ENCODE results near the gene PRKCSH. TPM values are rescaled to one million over a fixed set of nuclear protein-coding genes. Genes with fewer than 3 reads are reported as not detected.
"Not testable (repeated sequence)": the region's sequence is repeated elsewhere in the genome, so short reads cannot be mapped to it uniquely, and the experiment has no call there.

PRKCSH gene
- total RNA-seq, 1 experiment from 2014 or later = 110 TPM

DNA sequence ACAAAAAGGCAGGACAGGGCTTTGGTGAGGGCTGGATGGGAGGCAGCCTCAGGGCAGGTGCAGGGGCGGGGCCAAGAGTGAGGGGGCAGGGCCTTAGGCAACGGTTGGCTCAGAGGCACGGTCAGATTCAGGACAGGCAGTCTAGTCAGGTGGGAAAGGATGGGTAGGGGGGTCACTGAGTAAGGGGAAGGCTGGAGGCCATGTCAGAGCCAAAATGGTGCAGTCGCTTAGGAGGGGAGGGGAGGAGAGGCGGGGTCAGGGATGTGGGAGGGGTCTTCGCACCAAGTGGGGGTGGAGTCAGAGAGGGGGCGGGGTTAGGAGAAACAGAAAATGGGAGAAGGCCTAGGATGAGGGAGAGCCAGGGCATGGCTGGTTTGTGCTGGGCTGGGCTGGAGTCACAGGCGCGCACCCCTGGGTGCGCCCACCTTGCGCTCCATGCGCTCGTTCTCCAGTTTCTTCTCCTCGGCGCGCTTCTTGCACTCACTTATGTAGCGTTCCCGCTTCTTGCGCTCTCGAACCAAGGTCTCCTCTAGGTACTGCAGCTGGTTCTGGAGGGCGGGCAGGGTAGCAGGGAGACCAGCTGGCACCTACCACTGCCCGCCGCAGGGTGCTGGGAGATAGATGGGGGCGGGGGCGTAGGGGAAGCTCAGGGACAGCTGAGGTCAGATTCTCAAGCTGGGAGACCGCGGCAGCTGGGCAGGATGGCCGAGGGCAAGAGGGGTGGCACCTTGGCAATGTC lies 9.5 kb upstream of the PRKCSH start:
- Histone ChIP-seq H3K27me3 (replicated peaks) (peaks cover 29% of the 10 kb centered on the region), H3K9me3 (replicated peaks) (0 out of 2 replicates have a peak, but pooled peaks cover 3% of the 10 kb centered on the region), H3K4me3 (no peak overlapping the region), H3K4me1 (replicated peaks) (peaks cover 6% of the 10 kb centered on the region; the same call in 1 of the 2 replicates), H3K27ac (no peak overlapping the region), H3K36me3 (no peaks in the 10 kb centered on the region)
- no peak for DNase-seq (ENCODE audit: low read depth in 1 of 2, low spot score in 2 of 2)

DNA sequence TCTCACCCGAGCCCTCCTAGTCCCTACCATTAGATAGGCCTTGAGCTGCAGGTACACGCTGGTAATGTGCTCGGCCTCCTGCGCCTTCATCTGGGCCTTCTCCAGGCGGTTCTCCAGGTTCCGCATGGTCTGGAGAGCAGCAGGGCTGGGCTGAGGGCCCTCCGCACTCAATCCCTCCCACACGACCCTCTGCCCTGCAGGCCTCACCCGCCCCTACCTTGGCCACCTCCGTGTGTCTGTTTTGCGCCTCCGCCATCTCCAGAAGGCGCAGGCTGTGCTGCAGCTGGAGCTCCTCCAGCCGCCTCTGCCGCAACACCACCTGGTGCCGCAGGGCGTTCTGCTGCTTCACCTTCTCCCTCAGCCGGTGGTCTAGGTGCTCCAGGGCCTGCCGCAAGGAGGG lies 8.8 kb upstream of the PRKCSH start:
- Histone ChIP-seq H3K9me3 (replicated peaks) (0 out of 2 replicates have a peak, but pooled peaks cover 3% of the 10 kb centered on the region), H3K4me1 (replicated peaks) (peaks cover 6% of the 10 kb centered on the region; the same call in 1 of the 2 replicates), H3K27ac (no peak overlapping the region), H3K36me3 (no peaks in the 10 kb centered on the region), H3K4me3 (no peak overlapping the region), H3K27me3 (replicated peaks) (peaks cover 21% of the 10 kb centered on the region)
- DNase-seq (ENCODE audit: low read depth in 1 of 2, low spot score in 2 of 2) = no peak

DNA sequence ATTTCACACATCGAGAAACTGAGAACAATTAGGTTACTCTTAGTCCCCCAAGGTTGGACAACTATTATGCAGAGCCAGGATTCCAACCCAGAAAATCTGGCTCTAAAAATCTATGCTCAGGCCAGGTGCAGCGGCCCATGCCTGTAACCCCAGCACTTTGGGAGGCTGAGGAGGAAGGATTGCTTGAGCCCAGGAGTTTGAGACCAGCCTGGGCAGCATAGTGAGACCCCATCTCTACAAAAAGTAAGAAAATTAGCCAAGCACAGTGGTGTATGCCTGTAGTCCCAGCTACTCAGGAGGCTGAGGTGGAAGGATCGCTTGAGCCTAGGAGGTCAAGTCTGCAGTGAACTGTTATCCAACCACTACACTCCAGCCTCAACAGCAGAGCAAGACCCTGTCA lies 1.9 kb upstream of the PRKCSH start:
- not testable (repeated sequence) for H3K27ac ChIP-seq; H3K9me3 ChIP-seq (replicated peaks); H3K4me3 ChIP-seq; H3K27me3 ChIP-seq (replicated peaks); DNase-seq (ENCODE audit: low read depth in 1 of 2, low spot score in 2 of 2)
- peaks cover 14% of the 10 kb centered on the region for H3K4me1 ChIP-seq (replicated peaks)
- H3K36me3 ChIP-seq = peaks cover 30% of the 10 kb centered on the region

DNA sequence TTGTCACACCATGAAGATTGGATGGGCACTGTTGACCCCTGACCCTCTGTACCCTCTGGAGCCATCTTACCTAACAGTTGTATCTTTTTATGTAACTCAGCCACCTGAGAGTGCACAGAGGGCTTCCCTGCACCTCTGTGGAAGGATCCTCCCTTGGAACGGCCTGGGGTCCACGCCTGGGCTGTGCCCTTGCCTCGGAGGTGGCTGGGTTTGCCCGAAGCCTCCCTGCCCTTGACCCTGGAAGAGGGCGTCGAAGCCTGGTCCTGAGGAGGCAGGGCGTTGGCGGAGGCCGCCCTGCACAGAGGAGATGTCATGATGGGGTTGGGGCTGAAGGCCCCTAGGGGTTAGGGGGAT lies 755 bp upstream of the PRKCSH start:
- Histone ChIP-seq H3K4me3 (peak overlapping the region; percentile 65), H3K27me3 (replicated peaks) (no peaks in the 10 kb centered on the region), H3K9me3 (replicated peaks) (no peaks in the 10 kb centered on the region), H3K27ac (peak overlapping the region; percentile 13; the same call in 1 of the 2 replicates), H3K36me3 (peaks cover 37% of the 10 kb centered on the region), H3K4me1 (replicated peaks) (peaks cover 14% of the 10 kb centered on the region)
- DNase-seq (ENCODE audit: low read depth in 1 of 2, low spot score in 2 of 2) = no peak

- Histone ChIP-seq H3K27ac (peak overlapping the region; percentile 44), H3K9me3 (replicated peaks) (no peaks in the 10 kb centered on the region), H3K27me3 (replicated peaks) (no peaks in the 10 kb centered on the region), H3K4me1 (replicated peaks) (peaks cover 14% of the 10 kb centered on the region), H3K4me3 (peak overlapping the region; percentile 65), H3K36me3 (peaks cover 49% of the 10 kb centered on the region)
- DNase-seq (ENCODE audit: low read depth in 1 of 2, low spot score in 2 of 2) = no peak
These were observed 438 bp downstream of the PRKCSH start for GRCh38 chr19:11435833-11436313.

DNA sequence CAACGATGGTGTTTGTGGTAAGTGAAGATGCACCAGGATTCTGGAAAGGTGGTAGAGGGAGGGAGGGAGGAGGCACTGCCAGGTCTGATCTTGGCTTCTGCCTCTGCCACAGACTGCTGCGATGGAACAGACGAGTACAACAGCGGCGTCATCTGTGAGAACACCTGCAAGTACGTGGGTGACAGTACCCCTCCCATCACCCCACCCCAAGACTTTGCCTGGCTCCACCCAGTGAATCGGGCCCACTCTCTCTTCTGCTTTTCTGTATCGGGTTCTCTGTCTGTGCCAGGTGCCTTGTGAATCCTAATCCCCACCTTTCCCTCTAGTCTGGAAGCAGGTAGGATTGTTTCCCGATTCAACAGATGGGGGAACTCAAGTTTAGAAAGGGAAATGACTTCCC lies 2.5 kb downstream of the PRKCSH start:
- peaks cover 70% of the 10 kb centered on the region for H3K36me3 ChIP-seq
- H3K9me3 ChIP-seq (replicated peaks) = no peaks in the 10 kb centered on the region
- no peak overlapping the region for H3K27ac ChIP-seq
- H3K4me1 ChIP-seq (replicated peaks) = peaks cover 14% of the 10 kb centered on the region
- no peak for DNase-seq (ENCODE audit: low read depth in 1 of 2, low spot score in 2 of 2)
- no peaks in the 10 kb centered on the region for H3K27me3 ChIP-seq (replicated peaks)
- no peak overlapping the region for H3K4me3 ChIP-seq

- no peak overlapping the region for H3K27ac ChIP-seq
- no peaks in the 10 kb centered on the region for H3K4me1 ChIP-seq (replicated peaks)
- no peaks in the 10 kb centered on the region for H3K27me3 ChIP-seq (replicated peaks)
- DNase-seq (ENCODE audit: low read depth in 1 of 2, low spot score in 2 of 2) = no peak
- no peak overlapping the region for H3K4me3 ChIP-seq
- no peaks in the 10 kb centered on the region for H3K9me3 ChIP-seq (replicated peaks)
- H3K36me3 ChIP-seq = peaks cover 91% of the 10 kb centered on the region
These were observed 8.6 kb downstream of the PRKCSH start for GRCh38 chr19:11444059-11444458.

GRCh38 chr19:11445141-11445540 lies 9.7 kb downstream of the PRKCSH start:
- H3K4me3 ChIP-seq = no peak overlapping the region
- H3K27me3 ChIP-seq (replicated peaks) = no peaks in the 10 kb centered on the region
- H3K9me3 ChIP-seq (replicated peaks) = no peaks in the 10 kb centered on the region
- peaks cover 90% of the 10 kb centered on the region for H3K36me3 ChIP-seq
- H3K27ac ChIP-seq = no peak overlapping the region
- H3K4me1 ChIP-seq (replicated peaks) = no peaks in the 10 kb centered on the region
- DNase-seq (ENCODE audit: low read depth in 1 of 2, low spot score in 2 of 2) = no peak

- Histone ChIP-seq H3K4me3 (no peak overlapping the region), H3K36me3 (peaks cover 84% of the 10 kb centered on the region), H3K4me1 (replicated peaks) (no peaks in the 10 kb centered on the region), H3K27ac (no peak overlapping the region), H3K27me3 (replicated peaks) (no peaks in the 10 kb centered on the region), H3K9me3 (replicated peaks) (no peaks in the 10 kb centered on the region)
- DNase-seq (ENCODE audit: low read depth in 1 of 2, low spot score in 2 of 2) = no peak
These were observed 10.8 kb downstream of the PRKCSH start for GRCh38 chr19:11446271-11446651.

- Histone ChIP-seq H3K36me3 (peaks cover 79% of the 10 kb centered on the region), H3K4me1 (replicated peaks) (no peaks in the 10 kb centered on the region), H3K4me3 (no peak overlapping the region), H3K27ac (no peak overlapping the region), H3K9me3 (replicated peaks) (no peaks in the 10 kb centered on the region), H3K27me3 (replicated peaks) (no peaks in the 10 kb centered on the region)
- peak in 1 of 2 experiments; percentile 22 for DNase-seq (ENCODE audit: low read depth in 1 of 2, low spot score in 2 of 2)
These were observed 11.3 kb downstream of the PRKCSH start for GRCh38 chr19:11446652-11447301.

- Histone ChIP-seq H3K27me3 (replicated peaks) (no peaks in the 10 kb centered on the region), H3K27ac (no peak overlapping the region), H3K9me3 (replicated peaks) (no peaks in the 10 kb centered on the region), H3K36me3 (peaks cover 71% of the 10 kb centered on the region), H3K4me3 (no peak overlapping the region), H3K4me1 (replicated peaks) (no peaks in the 10 kb centered on the region)
- no peak for DNase-seq (ENCODE audit: low read depth in 1 of 2, low spot score in 2 of 2)
These were observed 12.2 kb downstream of the PRKCSH start for GRCh38 chr19:11447347-11448262.

GRCh38 chr19:11448410-11448809 lies 13.0 kb downstream of the PRKCSH start:
- Histone ChIP-seq H3K27me3 (replicated peaks) (no peaks in the 10 kb centered on the region), H3K36me3 (peaks cover 63% of the 10 kb centered on the region), H3K9me3 (replicated peaks) (no peaks in the 10 kb centered on the region), H3K27ac (no peak overlapping the region), H3K4me1 (replicated peaks) (no peaks in the 10 kb centered on the region), H3K4me3 (no peak overlapping the region)
- no peak for DNase-seq (ENCODE audit: low read depth in 1 of 2, low spot score in 2 of 2)

DNA sequence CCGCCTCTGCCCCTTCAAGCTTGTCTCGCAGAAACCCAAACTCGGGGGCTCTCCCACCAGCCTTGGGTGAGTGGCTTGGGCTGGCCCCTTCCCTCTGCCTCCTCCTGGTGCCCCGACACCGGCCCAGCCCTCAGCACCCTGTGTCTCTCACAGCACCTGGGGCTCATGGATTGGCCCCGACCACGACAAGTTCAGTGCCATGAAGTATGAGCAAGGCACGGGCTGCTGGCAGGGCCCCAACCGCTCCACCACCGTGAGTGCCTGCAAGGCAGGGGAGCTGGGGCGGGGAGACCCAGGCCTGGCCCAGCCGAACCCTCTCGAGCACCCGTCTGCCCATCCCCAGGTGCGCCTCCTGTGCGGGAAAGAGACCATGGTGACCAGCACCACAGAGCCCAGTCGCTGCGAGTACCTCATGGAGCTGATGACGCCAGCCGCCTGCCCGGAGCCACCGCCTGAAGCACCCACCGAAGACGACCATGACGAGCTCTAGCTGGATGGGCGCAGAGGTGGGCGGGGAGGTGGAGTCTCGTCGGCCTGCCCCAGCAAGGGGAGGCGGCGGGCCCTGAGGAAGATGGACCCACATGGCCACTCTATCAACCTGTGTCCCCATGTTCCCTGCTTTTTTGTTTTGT lies 13.6 kb downstream of the PRKCSH start:
- no peak for DNase-seq (ENCODE audit: low read depth in 1 of 2, low spot score in 2 of 2)
- Histone ChIP-seq H3K36me3 (peaks cover 56% of the 10 kb centered on the region), H3K4me3 (no peak overlapping the region)

More for the DNA sequence above, 13.6 kb downstream of the PRKCSH start:
- Histone ChIP-seq H3K27ac (no peak overlapping the region), H3K9me3 (replicated peaks) (no peaks in the 10 kb centered on the region), H3K4me1 (replicated peaks) (no peaks in the 10 kb centered on the region), H3K27me3 (replicated peaks) (no peaks in the 10 kb centered on the region)
